HEK293T (cell line): ENCODE measurements around the gene STK4.

Experiments used
- BHLHE40 ChIP-seq: fragments of 450-650 bp; IDR thresholded peaks from 2 replicates; pipeline ENCODE4 v1.6.1; 2016; ENCODE audit warnings: mild to moderate bottlenecking, moderate library complexity, borderline replicate concordance
- CTBP1 ChIP-seq: fragments of 450-650 bp; IDR thresholded peaks from 2 replicates; pipeline ENCODE4 v1.6.1; 2016; ENCODE audit warnings: borderline replicate concordance
- ELF4 ChIP-seq: fragments of 450-650 bp; IDR thresholded peaks from 2 replicates; pipeline ENCODE4 v1.6.1; 2017; ENCODE audit warnings: antibody characterized with exemption
- FOXA1 ChIP-seq: fragments of 450-650 bp; IDR thresholded peaks from 2 replicates; pipeline ENCODE4 v1.6.1; 2016; ENCODE audit warnings: mild to moderate bottlenecking
- FOXK2 ChIP-seq: fragments of 450-650 bp; IDR thresholded peaks from 2 replicates; pipeline ENCODE4 v1.6.1; 2016; ENCODE audit warnings: mild to moderate bottlenecking
- FOXM1 ChIP-seq: fragments of 450-650 bp; IDR thresholded peaks from 2 replicates; pipeline ENCODE4 v1.6.1; 2017; ENCODE audit warnings: mild to moderate bottlenecking, borderline replicate concordance
- LEF1 ChIP-seq: fragments of 450-650 bp; IDR thresholded peaks from 2 replicates; pipeline ENCODE4 v1.6.1; 2017; ENCODE audit warnings: mild to moderate bottlenecking, borderline replicate concordance
- NFRKB ChIP-seq: fragments of 450-650 bp; IDR thresholded peaks from 2 replicates; pipeline ENCODE4 v1.6.1; 2016; ENCODE audit warnings: mild to moderate bottlenecking, moderate library complexity
- PKNOX1 ChIP-seq: fragments of 450-650 bp; IDR thresholded peaks from 2 replicates; pipeline ENCODE4 v1.6.1; 2016
- SP1 ChIP-seq: fragments of 450-650 bp; IDR thresholded peaks from 2 replicates; pipeline ENCODE4 v1.6.1; 2017
- SUZ12 ChIP-seq: fragments of 450-650 bp; IDR thresholded peaks from 2 replicates; pipeline ENCODE4 v1.6.1; 2016; ENCODE audit warnings: mild to moderate bottlenecking
- TARDBP ChIP-seq: fragments of 450-650 bp; IDR thresholded peaks from 2 replicates; pipeline ENCODE4 v1.6.1; 2016
- ZNF384 ChIP-seq: fragments of 450-650 bp; IDR thresholded peaks from 2 replicates; pipeline ENCODE4 v1.6.1; 2016

GRCh38 chr20:45103072-45103471 is 136.8 kb downstream of the STK4 start:
- TF ChIP-seq NFRKB: no peak
- TF ChIP-seq PKNOX1: no peak
- no peak for TF ChIP-seq BHLHE40
- no peak for TF ChIP-seq CTBP1
- TF ChIP-seq FOXK2: no peak
- TF ChIP-seq FOXM1: no peak
- no peak for TF ChIP-seq LEF1
- TF ChIP-seq TARDBP: no peak
- no peak for TF ChIP-seq ZNF384
- TF ChIP-seq SUZ12: no peak
- TF ChIP-seq ELF4: no peak
- no peak for TF ChIP-seq SP1
- TF ChIP-seq FOXA1: no peak
